ENCODE measurements around the gene SLC2A13.

DNA sequence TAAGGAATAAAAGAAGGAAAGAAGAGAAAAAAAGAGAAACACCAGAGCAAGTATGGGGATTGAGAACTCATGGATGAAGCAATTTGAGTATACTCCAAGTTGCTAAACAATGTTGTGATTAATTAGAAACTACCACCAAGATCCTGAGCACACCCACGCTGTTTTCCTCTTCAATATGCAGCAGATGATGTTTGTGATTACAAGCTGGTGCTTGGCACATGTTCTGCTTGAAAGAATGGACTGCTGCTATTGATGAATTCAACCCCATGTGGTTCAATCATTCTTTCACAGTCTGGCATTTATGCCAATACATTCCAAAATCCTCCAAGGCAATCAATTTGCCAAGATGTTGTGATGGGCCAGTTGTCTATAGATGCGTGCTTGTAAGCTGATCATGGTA, 146.8 kb downstream of the SLC2A13 start:
- TF ChIP-seq, protein P1, sequence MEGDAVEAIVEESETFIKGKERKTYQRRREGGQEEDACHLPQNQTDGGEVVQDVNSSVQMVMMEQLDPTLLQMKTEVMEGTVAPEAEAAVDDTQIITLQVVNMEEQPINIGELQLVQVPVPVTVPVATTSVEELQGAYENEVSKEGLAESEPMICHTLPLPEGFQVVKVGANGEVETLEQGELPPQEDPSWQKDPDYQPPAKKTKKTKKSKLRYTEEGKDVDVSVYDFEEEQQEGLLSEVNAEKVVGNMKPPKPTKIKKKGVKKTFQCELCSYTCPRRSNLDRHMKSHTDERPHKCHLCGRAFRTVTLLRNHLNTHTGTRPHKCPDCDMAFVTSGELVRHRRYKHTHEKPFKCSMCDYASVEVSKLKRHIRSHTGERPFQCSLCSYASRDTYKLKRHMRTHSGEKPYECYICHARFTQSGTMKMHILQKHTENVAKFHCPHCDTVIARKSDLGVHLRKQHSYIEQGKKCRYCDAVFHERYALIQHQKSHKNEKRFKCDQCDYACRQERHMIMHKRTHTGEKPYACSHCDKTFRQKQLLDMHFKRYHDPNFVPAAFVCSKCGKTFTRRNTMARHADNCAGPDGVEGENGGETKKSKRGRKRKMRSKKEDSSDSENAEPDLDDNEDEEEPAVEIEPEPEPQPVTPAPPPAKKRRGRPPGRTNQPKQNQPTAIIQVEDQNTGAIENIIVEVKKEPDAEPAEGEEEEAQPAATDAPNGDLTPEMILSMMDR (IDR thresholded peaks at IDR 0.05), result no peak
- TF ChIP-seq POLR2A (IDR thresholded peaks at IDR 0.05), result no peak

All from body of pancreas (tissue), 4 donors.